Neural cell (in vitro differentiated cells): ENCODE results near the gene PRSS38.

Experiments used
- CTCF ChIP-seq: fragments of 450-650 bp; IDR thresholded peaks from 2 replicates; pipeline ENCODE4 v1.5.1; 2014; ENCODE audit warnings: antibody characterized with exemption, mild to moderate bottlenecking, moderate library complexity; ENCODE audit not compliant: poor library complexity, severe bottlenecking
- EZH2 ChIP-seq: fragments of 200-600, 300-800 bp; shearing (Covaris generic), sonication (generic); IDR thresholded peaks from 2 replicates; pipeline ENCODE4 v1.6.1; 2014; ENCODE audit warnings: antibody characterized with exemption, low read length, borderline replicate concordance, mild to moderate bottlenecking; ENCODE audit not compliant: insufficient read depth, poor library complexity, severe bottlenecking
- RAD21 ChIP-seq: fragments of 450-650 bp; conservative IDR thresholded peaks from 2 replicates; pipeline ENCODE4 v1.6.1; 2014; ENCODE audit warnings: antibody characterized with exemption, mild to moderate bottlenecking, moderate library complexity
- REST ChIP-seq: IDR thresholded peaks from 2 replicates; pipeline ENCODE4 v1.6.1; 2012; ENCODE audit warnings: borderline replicate concordance
- SMC3 ChIP-seq: fragments of 450-650 bp; conservative IDR thresholded peaks from 2 replicates; pipeline ENCODE4 v1.6.1; 2014; ENCODE audit warnings: antibody characterized with exemption, mild to moderate bottlenecking, moderate library complexity; ENCODE audit not compliant: poor library complexity
- TAF1 ChIP-seq: IDR thresholded peaks from 2 replicates; pipeline ENCODE4 v1.6.1; 2012; ENCODE audit warnings: low read depth

- no peak for TF ChIP-seq CTCF
- no peak for TF ChIP-seq TAF1
- TF ChIP-seq RAD21, result no peak
- no peak for TF ChIP-seq REST
- TF ChIP-seq SMC3, result no peak
- no peak for TF ChIP-seq EZH2
Observed at GRCh38 chr1:227774821-227775661, 40.4 kb upstream of the PRSS38 start.
